GM12892 (cell line): ENCODE data around the gene LSM2.
"Not testable (repeated sequence)": the region's sequence is repeated elsewhere in the genome, so short reads cannot be mapped to it uniquely, and the experiment has no call there.

Experiments
- DNase-seq: peaks from one replicate; pipeline ENCODE4 v3.0.0; 2011; ENCODE audit not compliant: insufficient read length
- FAIRE-seq: peaks from 2 replicates; lab custom pipeline; 2011; peaks lifted over from hg19 to GRCh38; lab: Jason Lieb, UNC
- POLR2A ChIP-seq: IDR thresholded peaks from 2 replicates; pipeline ENCODE4 v1.6.1; 2011; ENCODE audit warnings: low read depth, low read length, control low read depth
- POLR2AphosphoS5 ChIP-seq: IDR thresholded peaks from 2 replicates; pipeline ENCODE4 v1.6.1; 2011; ENCODE audit warnings: low read depth, low read length, control low read depth
- TAF1 ChIP-seq: IDR thresholded peaks from 2 replicates; pipeline ENCODE4 v1.6.1; 2011; ENCODE audit warnings: low read depth, mild to moderate bottlenecking, control low read depth, low read length, borderline replicate concordance

Gene LSM2

DNA sequence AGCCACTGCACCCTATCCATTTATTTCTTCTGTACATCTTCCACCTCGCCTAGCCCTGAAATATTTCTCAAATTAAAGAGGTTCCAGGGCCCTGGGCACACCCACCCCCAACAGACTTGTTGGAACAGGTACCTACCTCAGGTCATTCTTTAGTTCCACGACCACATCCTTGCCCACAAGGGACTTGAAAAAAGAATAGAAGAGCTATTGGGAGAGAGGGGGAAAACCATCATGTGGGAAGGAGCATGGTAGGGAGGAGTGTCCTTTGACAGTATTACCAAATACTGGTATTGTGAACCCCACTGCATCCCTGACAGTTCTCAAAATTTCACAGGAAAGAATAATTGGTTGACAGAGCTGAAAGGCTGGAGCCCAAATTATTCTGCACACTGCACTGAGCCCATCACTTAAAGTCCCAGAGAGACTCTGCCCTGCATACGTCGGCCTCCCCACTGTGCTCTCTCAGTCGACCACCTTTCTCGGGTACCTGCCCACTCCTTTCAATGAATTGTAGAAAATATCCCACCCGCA lies 762 bp downstream of the LSM2 start:
- no peak for TF ChIP-seq TAF1
- DNase-seq = no peak
- peak; percentile 36 for FAIRE-seq

DNA sequence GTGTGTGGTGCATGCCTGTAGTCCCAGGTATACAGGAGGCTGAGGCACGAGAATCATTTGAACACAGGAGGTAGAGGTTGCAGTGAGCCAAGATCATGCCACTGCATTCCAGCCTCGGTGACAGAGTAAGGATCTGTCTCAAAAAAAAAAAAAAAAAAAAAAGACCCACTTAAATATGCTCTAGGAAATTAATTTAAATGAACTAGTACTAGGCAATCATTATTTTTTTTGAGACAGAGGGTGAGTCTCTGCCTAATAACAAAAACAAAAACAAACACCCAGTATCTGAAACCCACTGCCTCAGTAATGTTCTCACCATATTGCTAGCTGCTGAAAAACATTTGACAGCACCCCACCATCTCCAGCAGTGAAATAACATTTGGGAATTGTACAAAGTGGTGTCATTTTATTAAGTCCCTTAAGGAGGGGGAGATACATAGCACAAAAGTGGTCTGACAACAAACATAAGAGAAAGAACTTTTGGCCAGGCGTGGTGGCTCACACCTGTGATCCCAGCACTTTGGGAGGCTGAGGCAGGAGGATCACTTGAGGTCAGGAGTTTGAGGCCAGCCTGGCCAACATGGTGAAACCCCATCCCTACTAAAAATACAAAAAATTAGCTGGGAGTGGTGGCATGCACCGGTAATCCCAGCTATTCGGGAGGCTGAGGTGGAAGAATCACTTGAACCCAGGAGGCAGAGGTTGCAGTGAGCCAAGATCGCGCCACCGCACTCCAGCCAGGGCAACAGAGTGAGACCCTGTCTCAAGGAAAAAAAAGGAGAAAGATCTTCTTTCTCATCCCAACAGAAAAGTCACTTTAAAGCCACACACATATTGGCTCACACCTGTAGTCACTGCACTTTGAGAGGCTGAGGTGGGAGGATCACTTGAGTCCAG lies 5.5 kb downstream of the LSM2 start:
- not testable (repeated sequence) for DNase-seq, FAIRE-seq

GRCh38 chr6:31799781-31800180 lies 7.0 kb downstream of the LSM2 start:
- FAIRE-seq (no peak), DNase-seq (no peak)
- no peak for TF ChIP-seq POLR2AphosphoS5

DNA sequence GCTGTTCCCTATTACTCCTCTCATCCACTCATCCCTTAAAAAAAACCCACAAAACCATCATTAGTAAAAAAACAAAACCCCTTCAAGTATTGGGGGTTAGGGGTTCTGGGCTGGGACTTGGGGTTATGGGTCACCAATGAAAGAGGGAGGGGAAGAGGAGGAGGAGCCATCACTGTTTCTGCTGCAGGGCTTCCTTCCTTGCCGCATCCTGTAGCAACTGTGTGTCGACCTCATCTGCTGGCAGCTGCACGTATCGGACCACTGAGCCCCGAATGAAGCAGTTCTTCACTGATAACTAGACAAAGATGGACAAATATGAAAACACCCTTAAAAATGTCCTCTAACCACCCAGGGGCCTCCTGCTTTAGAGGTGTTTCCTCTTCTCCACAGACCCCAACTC lies 9.2 kb downstream of the LSM2 start:
- no peak for TF ChIP-seq TAF1
- FAIRE-seq = no peak
- no peak for DNase-seq

- DNase-seq (no peak), FAIRE-seq (no peak)
- TF ChIP-seq TAF1 (no peak), POLR2AphosphoS5 (no peak), POLR2A (no peak)
Observed at GRCh38 chr6:31796993-31797385, 9.8 kb downstream of the LSM2 start.

- FAIRE-seq (peak; percentile 84), DNase-seq (peak; percentile 95)
- TF ChIP-seq POLR2A (no peak; the same call in 1 of the 2 replicates), TAF1 (peak; percentile 49)
Observed at GRCh38 chr6:31795616-31796298, 11.0 kb downstream of the LSM2 start, which contains the start of gene VARS1. Gene VARS1, minus strand, starts transcription at chr6:31795752. Its CDS starts 535 bp downstream, at chr6:31795217.

DNA sequence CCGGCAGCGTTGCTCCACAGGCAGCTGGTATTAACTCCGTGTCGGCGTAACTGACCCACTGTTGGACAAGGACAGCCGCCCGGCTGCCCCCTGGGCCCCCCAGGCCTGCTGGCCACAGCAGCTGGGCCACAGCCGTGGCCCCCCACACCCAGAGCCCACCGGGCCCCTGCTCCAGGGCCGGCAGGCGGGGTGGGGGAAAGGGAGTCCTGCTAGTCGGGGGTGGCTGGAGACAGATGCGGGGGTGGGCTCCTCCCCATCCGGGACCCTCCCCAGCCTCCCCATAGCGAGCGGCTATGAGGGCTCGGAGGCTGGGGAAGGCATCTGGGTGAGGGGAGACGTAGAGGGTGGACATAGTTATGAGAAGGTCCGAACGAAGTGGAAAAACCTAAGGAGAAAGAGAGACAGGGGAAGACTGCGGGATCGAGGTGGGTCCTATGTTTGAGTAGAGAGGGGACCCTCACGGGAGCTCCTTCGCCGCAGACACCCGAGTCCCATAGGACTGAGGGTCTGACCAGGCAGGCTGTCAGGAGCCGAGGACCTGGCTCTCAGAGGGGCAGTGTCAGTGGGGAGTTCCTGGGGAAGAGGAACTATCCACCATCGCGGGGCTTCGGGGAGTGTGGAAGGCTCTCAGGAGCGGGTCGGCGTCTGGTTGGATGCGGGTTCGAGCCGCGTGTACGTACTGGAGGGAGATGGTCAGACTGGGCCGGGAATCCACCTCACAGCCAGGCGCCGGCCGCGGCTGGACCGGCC lies 11.7 kb downstream of the LSM2 start:
- TF ChIP-seq POLR2A (0 out of 2 replicates have a peak, but pooled peaks have one; percentile 77), POLR2AphosphoS5 (no peak)
- peak; percentile 57 for DNase-seq
- FAIRE-seq = no peak

GRCh38 chr6:31794294-31794865 lies 12.4 kb downstream of the LSM2 start:
- TF ChIP-seq POLR2AphosphoS5 (no peak), POLR2A (no peak), TAF1 (no peak)
- no peak for DNase-seq
- no peak for FAIRE-seq

DNA sequence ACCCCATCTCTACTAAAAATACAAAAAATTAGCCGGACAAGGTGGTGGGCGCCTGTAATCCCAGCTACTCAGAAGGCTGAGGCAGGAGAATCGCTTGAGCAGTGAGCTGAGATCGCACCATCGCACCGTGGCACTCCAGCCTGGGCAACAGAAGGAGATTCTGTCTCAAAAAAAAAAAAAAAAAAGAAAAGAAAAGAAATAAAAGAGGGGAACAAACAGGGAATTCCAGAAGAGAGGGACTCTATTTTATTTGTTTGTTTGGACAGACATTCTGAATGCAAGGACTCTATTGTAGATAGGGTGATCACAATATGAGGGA lies 12.9 kb downstream of the LSM2 start:
- not testable (repeated sequence) for DNase-seq

GRCh38 chr6:31792761-31793171 lies 14.0 kb downstream of the LSM2 start:
- no peak for DNase-seq
- FAIRE-seq = no peak
- TF ChIP-seq TAF1 = no peak
- TF ChIP-seq POLR2AphosphoS5 = no peak
- TF ChIP-seq POLR2A = no peak

More for the DNA sequence above, 12.9 kb downstream of the LSM2 start:
- FAIRE-seq = not testable (repeated sequence)

- FAIRE-seq (no peak), DNase-seq (no peak)
- TF ChIP-seq POLR2A (no peak), POLR2AphosphoS5 (no peak), TAF1 (no peak)
Observed at GRCh38 chr6:31792090-31792374, 14.7 kb downstream of the LSM2 start.
